ENCODE measurements around the gene SPIRE1.

DNA sequence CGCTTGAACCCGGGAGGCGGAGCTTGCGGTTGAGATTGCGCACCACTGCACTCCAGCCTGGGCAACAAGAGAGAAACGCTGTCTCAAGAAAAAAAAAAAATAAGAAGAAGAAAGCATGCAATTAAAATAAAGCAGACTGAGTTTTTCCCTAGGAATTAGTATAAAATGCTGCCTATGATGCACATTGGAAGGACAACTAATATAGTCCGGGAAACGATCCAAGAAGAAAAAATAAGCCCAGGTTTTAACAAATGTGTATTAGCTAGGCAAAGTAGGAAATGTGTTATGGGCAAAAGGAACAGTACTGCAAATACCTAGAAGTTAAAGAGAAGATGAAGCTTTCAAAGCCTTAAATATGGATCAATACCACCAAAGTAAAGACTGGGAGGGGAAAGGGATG is 64.0 kb downstream of the SPIRE1 start:
- TF ChIP-seq, protein P1, sequence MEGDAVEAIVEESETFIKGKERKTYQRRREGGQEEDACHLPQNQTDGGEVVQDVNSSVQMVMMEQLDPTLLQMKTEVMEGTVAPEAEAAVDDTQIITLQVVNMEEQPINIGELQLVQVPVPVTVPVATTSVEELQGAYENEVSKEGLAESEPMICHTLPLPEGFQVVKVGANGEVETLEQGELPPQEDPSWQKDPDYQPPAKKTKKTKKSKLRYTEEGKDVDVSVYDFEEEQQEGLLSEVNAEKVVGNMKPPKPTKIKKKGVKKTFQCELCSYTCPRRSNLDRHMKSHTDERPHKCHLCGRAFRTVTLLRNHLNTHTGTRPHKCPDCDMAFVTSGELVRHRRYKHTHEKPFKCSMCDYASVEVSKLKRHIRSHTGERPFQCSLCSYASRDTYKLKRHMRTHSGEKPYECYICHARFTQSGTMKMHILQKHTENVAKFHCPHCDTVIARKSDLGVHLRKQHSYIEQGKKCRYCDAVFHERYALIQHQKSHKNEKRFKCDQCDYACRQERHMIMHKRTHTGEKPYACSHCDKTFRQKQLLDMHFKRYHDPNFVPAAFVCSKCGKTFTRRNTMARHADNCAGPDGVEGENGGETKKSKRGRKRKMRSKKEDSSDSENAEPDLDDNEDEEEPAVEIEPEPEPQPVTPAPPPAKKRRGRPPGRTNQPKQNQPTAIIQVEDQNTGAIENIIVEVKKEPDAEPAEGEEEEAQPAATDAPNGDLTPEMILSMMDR (IDR thresholded peaks at IDR 0.05): no peak
- TF ChIP-seq POLR2AphosphoS5 (IDR thresholded peaks at IDR 0.05): no peak
- no peak for TF ChIP-seq POLR2A (IDR thresholded peaks at IDR 0.05)
- TF ChIP-seq EP300 (IDR thresholded peaks at IDR 0.05): no peak
